Heart right ventricle (tissue), 16 donors: ENCODE measurements around the gene NCKAP5. TPM values are rescaled to one million over a fixed set of nuclear protein-coding genes. Genes with fewer than 3 reads are reported as not detected.

ENCODE experiments used
- ATAC-seq, 8 donors: fragments of 200-7000 bp; cut with Tn5 transposase; one replicate each; pipeline ENCODE4 v1.9.1; 2020; ENCODE audit warnings: mild to moderate bottlenecking in 8 of 8, moderate library complexity in 8 of 8, moderate number of reproducible peaks in 1 of 8
- DNase-seq, 2 donors: peaks; one replicate each; pipeline ENCODE4 v3.0.0-alpha.2; 2020
- H3K27ac ChIP-seq, 10 donors: fragments of 200-600 bp; sonication (generic) in 2 of 10; one replicate each; pipeline versions ENCODE4 v1.5.0 to v1.8.0; 2020 to 2022; ENCODE audit warnings: mild to moderate bottlenecking in 3 of 10
- H3K27me3 ChIP-seq, 7 donors: fragments of 200-600 bp; one replicate each; pipeline ENCODE4 v1.8.0; 2021 to 2022; ENCODE audit warnings: mild to moderate bottlenecking in 2 of 7
- H3K36me3 ChIP-seq, 9 donors: fragments of 200-600 bp; sonication (generic) in 1 of 9; one replicate each; pipeline versions ENCODE4 v1.5.0 to v1.8.0; 2020 to 2022; ENCODE audit warnings: mild to moderate bottlenecking in 2 of 9
- H3K4me1 ChIP-seq, 9 donors: fragments of 200-600 bp; sonication (generic) in 1 of 9; one replicate each; pipeline versions ENCODE4 v1.5.0 to v1.8.0; 2020 to 2022; ENCODE audit warnings: mild to moderate bottlenecking in 4 of 9
- H3K4me3 ChIP-seq, 10 donors: fragments of 200-600 bp; sonication (generic) in 2 of 10; one replicate each; pipeline versions ENCODE4 v1.5.0 to v1.8.0; 2020 to 2022; ENCODE audit warnings: mild to moderate bottlenecking in 7 of 10, moderate library complexity in 2 of 10
- H3K9me3 ChIP-seq, 11 donors: fragments of 200-600 bp in 10 of 11; sonication (generic) in 2 of 11; one replicate each; pipeline versions ENCODE4 v1.5.0 to v1.8.0; 2013 to 2022; ENCODE audit warnings: mild to moderate bottlenecking in 2 of 11, control low read depth in 1 of 11, moderate library complexity in 1 of 11
- WGBS, 2 donors: extraction: QIAGEN DNeasy Blood & Tissue Kit; methylation state at CpG; one replicate each; pipeline ENCODE4 v1.1.7; 2013; ENCODE audit warnings: inconsistent platforms in 1 of 2; 5-methylcytosine and 5-hydroxymethylcytosine counted together
- intact Hi-C, 10 donors: fragments of 100-400 bp; cut with DNase I; formaldehyde crosslinking; loops; one replicate each; pipeline versions ENCODE4 v1.11.1 to v1.14.2; 2022
- polyA plus RNA-seq, 2 donors: library from polyadenylated mRNA; stranded (reverse); fragments of 200-250 nt; gene quantifications; one replicate each; pipeline ENCODE4 v1.2.3, GENCODE V29; 2013
- total RNA-seq, 10 donors: library from RNA; stranded (reverse); fragmentation: NEBNext Ultra II Directional in 3 of 10; extraction: Animal tissue kit (Norgen Biotek cat#: 25700) in 3 of 10; gene quantifications; one replicate each; pipeline versions ENCODE4 v1.2.1 to v1.2.4, GENCODE V29; 2021 to 2023
- TF ChIP-seq, protein P1 (sequence below), 9 donors: fragments of 200-600 bp; sonication (generic) in 2 of 9; IDR thresholded peaks; one replicate each; pipeline versions ENCODE4 v1.5.0 to v1.8.0; 2021 to 2022; ENCODE audit warnings: antibody characterized with exemption in 9 of 9, mild to moderate bottlenecking in 5 of 9, moderate library complexity in 1 of 9
- donor health status: Arrhythmogenic right ventricular cardiomyopathy.
- donor health status: ischemic (EF 13 %, LVEDD 7.1; RV severe dilation, severe dysfunction).
- donor health status: healthy with polysubstance abuse.
- donor health status: DM: no; HTN: yes; CAD: no.
- donor health status: DM: no; HTN: no; CAD: no.
- donor health status: ischemic (EF 25% LVEDD 6.9; RV normal size, moderate dysfunction).
- donor health status: ischemic (EF 25% LVEDD 5.7; RV mildly dilated, moderate dysfunction).
- donor health status: healthy.
- donor health status: DM: yes; HTN: yes; CAD: no.
- donor health status: Ischemic cardiomyopathy.
- donor health status: ischemic (EF 35%, LVEDD 5.7; RV mildly dilated, moderate dysfunction).
- donor health status: nonischemic (EF 11% LVEDD 7.7; RV severe dilation, severe dysfunction).
- donor health status: DM: yes; HTN: yes; CAD: no.
- donor health status: PGD.
- donor health status: ischemic (EF 29% LVEDD 5.4; RV normal size, mild dysfunction).
- donor health status: nonischemic (EF 23%, LVEDD 6.1; RV moderate dilation, normal function).

NCKAP5 gene
- total and polyA plus RNA-seq, 12 donors, result 0.57 to 11.7 (median 6.2) TPM

DNA sequence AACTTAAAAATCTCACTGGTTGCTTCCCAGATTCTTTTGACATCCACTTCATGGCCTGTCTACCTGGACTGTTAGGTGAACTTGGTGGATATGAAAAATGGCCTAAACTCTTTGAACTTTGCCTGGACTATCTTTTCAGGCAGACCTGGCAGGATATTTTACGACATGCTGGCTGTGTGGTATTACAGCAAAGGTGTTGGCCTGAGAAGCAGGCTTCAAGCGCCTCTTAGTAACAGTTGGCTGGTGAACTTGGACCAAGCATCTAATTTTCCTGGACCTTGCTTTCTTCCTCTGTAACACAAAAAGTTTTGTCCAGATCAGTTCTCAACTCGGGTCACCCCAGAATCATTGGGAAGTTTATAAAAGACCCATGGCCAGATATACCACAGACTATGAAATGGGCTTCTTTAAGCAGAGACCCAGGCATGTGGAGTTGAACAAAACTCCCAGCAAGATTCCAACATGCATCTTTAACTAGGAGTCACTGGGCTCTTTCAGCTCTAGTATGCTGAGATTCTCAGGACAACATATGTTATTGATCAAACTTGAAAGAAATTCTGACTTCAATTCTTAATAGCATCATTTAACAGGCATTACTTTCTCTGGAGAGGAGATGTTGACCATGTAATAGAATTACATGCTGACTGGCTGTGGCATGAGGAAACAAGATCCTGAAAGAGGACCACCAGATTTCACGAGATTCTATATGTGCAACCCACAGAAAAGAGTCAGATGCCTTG lies 902.7 kb downstream of the NCKAP5 start:
- DNase-seq (no peak), ATAC-seq (no peak)
- intact Hi-C loops, result loop anchor here in 1 of 10 donors (10.0 kb wide), 1 partner anchor 509 kb away; no protein-coding TSS in a partner anchor
- H3K27me3 ChIP-seq, result peaks cover 7 to 90% (median 60%) of the 10 kb centered on the region in 7 donors
- TF ChIP-seq, protein P1, sequence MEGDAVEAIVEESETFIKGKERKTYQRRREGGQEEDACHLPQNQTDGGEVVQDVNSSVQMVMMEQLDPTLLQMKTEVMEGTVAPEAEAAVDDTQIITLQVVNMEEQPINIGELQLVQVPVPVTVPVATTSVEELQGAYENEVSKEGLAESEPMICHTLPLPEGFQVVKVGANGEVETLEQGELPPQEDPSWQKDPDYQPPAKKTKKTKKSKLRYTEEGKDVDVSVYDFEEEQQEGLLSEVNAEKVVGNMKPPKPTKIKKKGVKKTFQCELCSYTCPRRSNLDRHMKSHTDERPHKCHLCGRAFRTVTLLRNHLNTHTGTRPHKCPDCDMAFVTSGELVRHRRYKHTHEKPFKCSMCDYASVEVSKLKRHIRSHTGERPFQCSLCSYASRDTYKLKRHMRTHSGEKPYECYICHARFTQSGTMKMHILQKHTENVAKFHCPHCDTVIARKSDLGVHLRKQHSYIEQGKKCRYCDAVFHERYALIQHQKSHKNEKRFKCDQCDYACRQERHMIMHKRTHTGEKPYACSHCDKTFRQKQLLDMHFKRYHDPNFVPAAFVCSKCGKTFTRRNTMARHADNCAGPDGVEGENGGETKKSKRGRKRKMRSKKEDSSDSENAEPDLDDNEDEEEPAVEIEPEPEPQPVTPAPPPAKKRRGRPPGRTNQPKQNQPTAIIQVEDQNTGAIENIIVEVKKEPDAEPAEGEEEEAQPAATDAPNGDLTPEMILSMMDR (IDR thresholded peaks at IDR 0.05), result no peak
- no peak overlapping the region for H3K4me3 ChIP-seq
- H3K27ac ChIP-seq, result no peak overlapping the region
- 88 to 95% methylated on average over 4 of the region's 4 CpGs for WGBS, 2 donors
- H3K36me3 ChIP-seq, result no peaks in the 10 kb centered on the region
- H3K4me1 ChIP-seq, result peaks cover 4 to 27% (median 19%) of the 10 kb centered on the region in 9 donors
- H3K9me3 ChIP-seq, result no peaks in the 10 kb centered on the region

DNA sequence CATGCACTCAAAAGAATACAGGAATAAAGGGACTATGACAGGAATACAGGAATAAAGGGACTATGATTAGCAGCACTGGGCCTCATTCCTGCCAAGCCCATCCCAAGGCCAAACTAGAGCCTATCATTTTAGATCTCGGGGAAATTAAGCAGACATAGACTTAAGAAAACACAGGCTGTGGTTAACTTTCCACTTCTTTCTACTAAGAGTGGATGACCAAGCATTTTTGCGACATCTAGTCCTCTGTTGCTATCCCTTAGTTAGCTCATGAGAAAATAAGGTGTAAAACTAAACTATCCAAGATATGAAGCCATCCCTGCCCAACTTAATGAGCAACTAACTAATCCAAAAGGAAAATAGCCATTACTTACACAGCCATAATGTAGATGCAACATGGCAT lies 904.2 kb downstream of the NCKAP5 start:
- TF ChIP-seq, protein P1 (IDR thresholded peaks at IDR 0.05), result no peak
- H3K9me3 ChIP-seq, result no peaks in the 10 kb centered on the region
- no peaks in the 10 kb centered on the region for H3K36me3 ChIP-seq
- intact Hi-C loops, result loop anchor here in 1 of 10 donors (10.0 kb wide), 1 partner anchor 511 kb away; no protein-coding TSS in a partner anchor
- peaks cover 0 to 79% (median 53%) of the 10 kb centered on the region in 7 donors for H3K27me3 ChIP-seq
- no peak overlapping the region for H3K4me3 ChIP-seq
- H3K27ac ChIP-seq, result no peak overlapping the region
- peaks cover 0 to 12% (median 5%) of the 10 kb centered on the region in 9 donors for H3K4me1 ChIP-seq
- ATAC-seq (no peak), DNase-seq (no peak)
- WGBS, 2 donors, result 84 to 86% methylated on average over 2 of the region's 2 CpGs

DNA sequence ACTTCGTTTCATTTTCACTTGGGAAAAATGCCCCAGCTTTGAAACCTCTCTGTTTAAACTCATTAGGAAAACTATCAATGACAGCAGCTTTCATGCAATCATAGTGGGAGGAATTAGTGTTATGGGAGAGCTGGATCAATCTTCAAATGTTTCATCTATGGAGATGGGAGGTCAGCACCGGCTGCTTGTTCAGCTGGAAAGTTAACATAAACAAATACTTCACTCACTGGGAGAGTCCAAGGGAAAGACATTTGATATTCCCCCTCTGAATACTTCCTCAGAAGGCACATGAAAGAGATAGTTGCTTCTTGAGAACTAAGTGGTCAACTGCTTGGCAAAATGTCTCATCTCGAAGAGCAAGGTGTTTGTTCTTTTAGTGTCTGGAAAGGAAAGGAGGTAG lies 905.5 kb downstream of the NCKAP5 start:
- intact Hi-C loops, result loop anchor here in 1 of 10 donors (10.0 kb wide), 1 partner anchor 512 kb away; no protein-coding TSS in a partner anchor
- Histone ChIP-seq H3K4me1 (no peaks in the 10 kb centered on the region), H3K36me3 (no peaks in the 10 kb centered on the region), H3K27ac (no peak overlapping the region), H3K27me3 (peaks cover 0 to 70% (median 39%) of the 10 kb centered on the region in 7 donors), H3K9me3 (no peaks in the 10 kb centered on the region), H3K4me3 (no peak overlapping the region)
- DNase-seq (no peak), ATAC-seq (no peak)
- TF ChIP-seq, protein P1 (IDR thresholded peaks at IDR 0.05), result no peak
- WGBS, 2 donors, result 51 to 67% methylated on average over 3 of the region's 3 CpGs

DNA sequence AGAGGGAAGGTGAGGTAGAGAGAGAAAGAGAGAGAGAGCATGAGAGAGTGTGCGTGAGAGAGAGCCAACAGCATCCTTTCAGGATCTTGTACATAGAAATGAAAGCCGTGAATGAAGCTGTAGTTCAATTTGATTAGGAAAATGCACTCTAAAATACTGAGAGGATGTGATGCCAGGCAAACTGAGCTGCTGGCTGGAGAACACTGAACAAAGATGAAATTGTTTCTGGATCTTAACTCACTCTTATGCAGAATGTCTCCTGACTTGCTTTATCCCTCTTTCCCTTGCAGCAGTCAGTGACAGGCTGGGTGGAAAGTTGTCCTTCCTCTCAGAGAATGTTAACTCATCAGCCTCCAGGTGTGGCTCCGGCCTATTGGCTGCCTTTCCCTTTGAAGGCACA lies 908.9 kb downstream of the NCKAP5 start:
- Histone ChIP-seq H3K9me3 (no peaks in the 10 kb centered on the region), H3K27me3 (peaks cover 0 to 36% (median 21%) of the 10 kb centered on the region in 7 donors), H3K4me3 (no peak overlapping the region), H3K36me3 (no peaks in the 10 kb centered on the region), H3K4me1 (no peaks in the 10 kb centered on the region), H3K27ac (no peak overlapping the region)
- no peak for ATAC-seq
- WGBS, 2 donors, result 86 to 95% methylated on average over 3 of the region's 3 CpGs
- TF ChIP-seq, protein P1 (IDR thresholded peaks at IDR 0.05), result no peak
- intact Hi-C loops, result no loop called here
- no peak for DNase-seq
